OCI-LY3 (cell line): ENCODE results near the gene VASH1.

Experiments
- EZH2phosphoT487 ChIP-seq: fragments of 200-600 bp; shearing (Covaris generic); IDR thresholded peaks from 2 replicates; pipeline ENCODE4 v1.6.1; 2018; ENCODE audit warnings: antibody characterized with exemption, mixed run types, low read depth
- TF ChIP-seq, protein P1 (sequence below): fragments of 200-600, 300-600 bp; sonication (generic); IDR thresholded peaks from 2 replicates; pipeline ENCODE4 v1.5.1; 2014; ENCODE audit warnings: antibody characterized with exemption, low read length, low read depth

DNA sequence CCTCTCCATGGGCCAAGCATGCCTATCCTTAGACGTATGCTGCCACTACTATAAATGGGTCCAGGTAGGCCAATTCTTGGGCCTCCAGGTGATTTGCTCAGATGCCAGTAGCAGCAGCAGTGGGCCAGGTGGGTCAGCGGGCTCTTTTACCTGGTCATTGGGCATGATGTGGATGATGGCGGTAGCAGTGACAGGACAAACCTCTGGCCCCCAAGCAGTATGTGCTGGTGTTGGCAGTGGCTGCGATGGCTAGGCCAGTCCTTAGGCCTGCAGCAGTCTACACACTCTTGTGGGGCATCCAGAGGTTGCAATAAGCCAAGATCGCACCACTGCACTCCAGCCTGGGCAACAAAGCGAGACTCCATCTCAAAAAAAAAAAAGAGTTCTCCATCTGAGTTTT, 19.1 kb upstream of the VASH1 start:
- TF ChIP-seq, protein P1, sequence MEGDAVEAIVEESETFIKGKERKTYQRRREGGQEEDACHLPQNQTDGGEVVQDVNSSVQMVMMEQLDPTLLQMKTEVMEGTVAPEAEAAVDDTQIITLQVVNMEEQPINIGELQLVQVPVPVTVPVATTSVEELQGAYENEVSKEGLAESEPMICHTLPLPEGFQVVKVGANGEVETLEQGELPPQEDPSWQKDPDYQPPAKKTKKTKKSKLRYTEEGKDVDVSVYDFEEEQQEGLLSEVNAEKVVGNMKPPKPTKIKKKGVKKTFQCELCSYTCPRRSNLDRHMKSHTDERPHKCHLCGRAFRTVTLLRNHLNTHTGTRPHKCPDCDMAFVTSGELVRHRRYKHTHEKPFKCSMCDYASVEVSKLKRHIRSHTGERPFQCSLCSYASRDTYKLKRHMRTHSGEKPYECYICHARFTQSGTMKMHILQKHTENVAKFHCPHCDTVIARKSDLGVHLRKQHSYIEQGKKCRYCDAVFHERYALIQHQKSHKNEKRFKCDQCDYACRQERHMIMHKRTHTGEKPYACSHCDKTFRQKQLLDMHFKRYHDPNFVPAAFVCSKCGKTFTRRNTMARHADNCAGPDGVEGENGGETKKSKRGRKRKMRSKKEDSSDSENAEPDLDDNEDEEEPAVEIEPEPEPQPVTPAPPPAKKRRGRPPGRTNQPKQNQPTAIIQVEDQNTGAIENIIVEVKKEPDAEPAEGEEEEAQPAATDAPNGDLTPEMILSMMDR, result no peak
- TF ChIP-seq EZH2phosphoT487, result no peak
